GM18508 (cell line): ENCODE data around the gene ZNF208.
"Not testable (repeated sequence)": the region's sequence is repeated elsewhere in the genome, so short reads cannot be mapped to it uniquely, and the experiment has no call there.

Source experiments
- ATAC-seq: cut with Tn5 transposase; IDR thresholded peaks from one replicate; pipeline ENCODE4 v1.9.1; 2021; ENCODE audit warnings: moderate number of reproducible peaks; ENCODE audit not compliant: insufficient read depth, unreplicated experiment

ZNF208 gene

DNA sequence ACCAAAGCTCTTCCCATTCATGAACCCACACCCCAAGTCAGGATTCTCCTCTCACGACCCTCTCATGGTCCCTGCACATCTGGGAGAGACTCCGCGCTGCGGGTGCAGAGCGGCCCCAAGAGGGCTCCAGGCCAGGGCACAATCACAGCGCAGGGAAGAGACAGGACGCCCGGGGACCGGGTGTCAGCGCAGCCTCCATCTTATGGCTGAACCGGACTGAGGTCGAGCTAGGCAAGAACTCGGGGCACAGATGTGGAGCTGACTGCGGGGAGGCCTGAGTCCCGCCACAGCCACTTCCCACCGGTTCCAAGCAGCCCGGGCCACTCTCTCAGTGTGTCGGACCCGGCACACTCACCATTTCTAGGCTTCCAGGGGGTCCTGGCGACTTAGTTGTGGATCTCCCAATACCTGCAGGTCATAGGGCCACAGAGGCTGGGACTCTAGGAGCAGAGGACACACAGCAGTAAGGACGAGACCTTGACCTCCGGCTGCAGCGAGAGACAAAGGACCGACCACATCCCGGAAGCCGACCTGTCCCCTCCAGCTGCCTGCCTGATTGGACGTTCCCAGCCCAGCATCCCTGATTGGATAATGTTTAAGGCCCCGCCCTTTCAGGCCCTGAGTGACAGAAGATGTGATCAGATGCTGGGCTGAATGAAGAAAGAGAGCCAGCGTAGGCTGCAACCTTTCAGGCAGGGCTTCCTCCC, at the start of gene ZNF208:
Gene ZNF208, minus strand, starts transcription at position 507 of the 707 bp plus-strand sequence. Its CDS starts 149 bp downstream, at position 358.
- not testable (repeated sequence) for ATAC-seq

DNA sequence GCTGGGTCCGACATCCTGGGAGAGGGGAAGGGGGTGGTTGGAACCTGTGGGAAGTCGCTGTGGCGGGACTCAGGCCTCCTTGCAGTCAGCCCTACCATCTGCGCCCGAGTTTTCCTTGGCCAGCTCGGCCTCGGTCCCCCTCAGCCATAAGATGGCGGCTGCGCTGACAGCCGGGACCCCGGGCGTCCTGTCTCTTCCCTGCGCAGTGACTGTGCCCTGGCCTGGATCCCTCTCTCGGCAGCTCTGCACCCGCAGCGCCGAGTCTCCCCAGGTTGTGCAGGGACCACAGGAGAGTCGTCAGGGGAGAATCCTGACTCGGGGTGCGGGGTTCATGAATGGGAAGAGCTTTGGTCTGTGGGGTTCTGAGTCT, 41.9 kb upstream of the ZNF208 start:
- no peak for ATAC-seq

DNA sequence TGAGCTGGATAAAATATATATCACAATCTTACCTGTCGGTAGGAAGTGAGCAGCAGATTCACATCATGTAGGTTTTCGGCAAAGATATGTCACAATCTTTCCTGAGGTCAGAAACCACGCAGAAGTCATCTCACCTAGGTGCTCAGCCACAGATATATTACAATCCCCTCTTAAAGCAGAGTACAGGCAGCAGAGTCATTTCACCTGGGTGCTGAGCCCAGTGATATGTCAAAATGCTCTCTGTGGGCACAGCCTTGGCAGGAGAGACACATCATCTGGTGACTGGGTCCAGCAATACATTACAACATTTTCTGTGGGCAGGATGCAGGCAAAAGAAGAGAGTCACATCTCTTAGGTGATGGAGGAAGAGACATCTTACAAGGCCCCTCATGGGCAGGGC, 30.4 kb upstream of the ZNF208 start:
- ATAC-seq, result not testable (repeated sequence)

DNA sequence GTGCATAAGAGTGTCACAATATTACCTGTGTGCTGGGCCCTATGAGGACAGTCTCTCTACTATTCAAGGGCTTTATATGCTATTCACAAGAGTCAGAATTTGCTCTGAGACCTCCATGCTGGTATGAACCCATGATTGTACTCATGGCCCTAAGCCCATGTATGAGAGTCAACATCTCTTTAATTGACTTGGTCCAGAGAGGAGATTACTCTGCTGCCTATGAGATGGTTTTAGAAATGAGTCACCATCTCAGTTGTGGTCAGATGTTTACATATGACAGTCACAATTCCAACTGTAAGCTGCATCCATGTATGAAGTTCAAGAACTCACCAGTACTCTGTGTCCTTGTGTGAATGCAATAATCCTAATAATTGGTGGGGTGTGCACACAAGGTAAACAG, 19.9 kb upstream of the ZNF208 start:
- no peak for ATAC-seq

GRCh38 chr19:22026687-22027086, 15.9 kb upstream of the ZNF208 start:
- ATAC-seq, result no peak

DNA sequence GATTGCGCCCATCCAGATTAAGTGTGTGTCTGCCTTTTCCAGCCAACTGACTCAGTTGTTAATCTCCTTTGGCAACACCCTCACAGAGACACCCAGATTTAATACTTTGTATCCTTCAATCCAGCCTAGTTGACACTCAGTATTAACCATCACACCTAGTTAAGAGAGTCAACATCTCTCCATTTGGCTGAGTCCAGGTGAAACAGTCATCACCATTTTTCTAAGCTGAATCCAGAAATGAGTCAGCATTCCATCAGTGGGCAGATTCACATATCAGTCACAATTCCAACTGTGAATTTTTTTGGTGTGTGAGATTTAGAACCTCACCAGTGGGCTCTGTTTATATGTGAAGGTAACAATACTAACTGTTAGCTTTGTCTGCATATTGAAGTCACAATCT, 14.8 kb upstream of the ZNF208 start:
- ATAC-seq, result not testable (repeated sequence)

DNA sequence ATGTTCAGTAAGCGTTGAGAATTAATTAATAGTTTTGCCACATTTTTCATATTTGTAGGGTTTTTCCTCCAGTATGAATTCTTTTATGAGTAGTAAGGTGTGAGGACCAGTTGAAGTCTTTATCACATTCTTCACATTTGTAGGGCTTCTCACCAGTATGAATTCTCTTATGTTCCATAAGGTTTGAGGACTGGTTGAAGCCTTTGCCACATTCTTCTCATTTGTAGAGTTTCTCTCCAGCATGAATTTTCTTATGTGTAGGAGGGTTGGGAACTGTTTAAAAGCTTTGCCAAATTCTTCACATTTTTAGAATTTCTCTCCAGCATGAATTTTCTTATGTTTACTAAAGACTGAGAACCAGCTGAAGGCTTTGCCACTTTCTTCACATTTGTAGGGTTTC, 40.3 kb downstream of the ZNF208 start:
- ATAC-seq, result no peak

GRCh38 chr19:21947775-21948174, 63.0 kb downstream of the ZNF208 start:
- no peak for ATAC-seq

DNA sequence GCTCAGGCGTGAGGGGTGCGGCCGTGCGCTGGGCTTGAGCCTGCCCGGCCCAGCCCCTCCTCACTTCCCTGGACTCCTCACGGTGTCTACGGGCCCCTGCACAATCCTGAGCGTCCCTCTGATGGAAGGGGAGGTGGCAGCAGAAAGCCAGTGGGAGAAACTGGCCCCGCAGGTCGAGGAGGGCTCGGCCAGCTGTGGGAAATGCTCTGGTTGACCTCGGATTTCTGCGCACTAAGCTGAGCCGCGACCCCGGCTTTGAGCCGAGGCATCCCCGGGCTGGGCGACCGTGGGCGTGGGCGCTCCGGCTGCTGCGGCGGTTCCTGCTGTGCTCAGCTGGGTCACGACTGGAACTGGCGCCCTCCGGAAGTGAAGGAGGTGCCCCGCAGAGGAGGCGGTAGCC, 70.1 kb downstream of the ZNF208 start:
- ATAC-seq, result no peak

- ATAC-seq, result no peak
Measured at GRCh38 chr19:21934593-21934992, 76.2 kb downstream of the ZNF208 start.

DNA sequence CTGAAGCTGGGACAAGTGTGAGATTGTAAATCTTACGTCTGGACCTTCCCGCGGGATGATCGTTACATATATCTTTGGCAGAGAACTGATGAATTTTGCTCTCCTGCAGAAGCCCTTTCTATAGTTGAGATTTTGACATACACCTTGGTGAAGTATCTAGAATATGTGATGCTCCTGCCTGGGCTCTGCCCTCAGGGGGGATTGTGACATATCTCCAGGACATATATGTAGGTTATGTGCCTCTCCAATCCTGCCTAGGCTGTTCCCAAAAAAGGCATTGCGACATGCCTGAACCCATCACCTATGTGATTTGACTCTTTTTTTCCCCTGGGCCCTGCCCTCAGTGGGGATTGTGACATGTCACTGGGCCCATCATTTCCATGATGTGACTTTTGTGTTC, 76.6 kb downstream of the ZNF208 start:
- no peak for ATAC-seq

DNA sequence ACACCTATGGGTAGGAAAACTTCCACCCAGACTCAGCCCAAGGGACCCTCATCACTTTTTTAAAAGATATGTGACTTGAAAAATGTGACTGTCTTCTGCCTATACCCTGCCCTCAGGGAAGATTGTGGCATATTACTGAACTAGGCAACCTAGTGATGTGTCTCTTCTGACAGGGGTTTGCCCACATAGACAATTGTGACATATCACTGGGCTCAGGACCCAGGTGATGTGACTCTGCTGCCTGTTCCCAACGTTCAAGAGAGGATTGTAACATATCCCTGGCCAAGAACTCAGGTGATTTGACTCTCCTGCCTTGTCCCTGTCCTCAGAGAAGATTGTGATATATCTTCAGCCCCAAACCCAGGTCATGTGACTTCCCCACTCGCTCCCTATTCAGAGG, 88.5 kb downstream of the ZNF208 start:
- ATAC-seq, result no peak

GRCh38 chr19:21921691-21922180, 89.0 kb downstream of the ZNF208 start:
- ATAC-seq, result no peak

DNA sequence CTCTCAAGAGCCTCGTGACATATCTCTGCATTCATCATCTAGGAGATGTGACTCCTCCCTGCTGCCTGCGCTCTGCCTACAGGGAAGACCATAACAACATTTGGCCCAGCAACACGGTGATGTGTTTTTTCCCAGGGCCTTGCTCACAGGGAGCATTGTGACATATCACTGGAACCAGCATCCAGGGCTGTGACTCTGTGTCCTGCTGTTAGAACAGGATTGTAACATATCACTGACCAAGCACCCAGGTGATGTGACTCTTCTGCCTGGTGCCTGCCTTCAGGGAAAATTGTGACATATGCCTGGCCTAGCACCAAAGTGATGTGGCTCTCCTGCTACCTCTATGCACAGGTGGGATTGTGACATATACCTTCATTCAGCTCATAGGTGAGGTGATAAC, 95.3 kb downstream of the ZNF208 start:
- no peak for ATAC-seq

GRCh38 chr19:21912654-21913053, 98.1 kb downstream of the ZNF208 start:
- ATAC-seq, result no peak

DNA sequence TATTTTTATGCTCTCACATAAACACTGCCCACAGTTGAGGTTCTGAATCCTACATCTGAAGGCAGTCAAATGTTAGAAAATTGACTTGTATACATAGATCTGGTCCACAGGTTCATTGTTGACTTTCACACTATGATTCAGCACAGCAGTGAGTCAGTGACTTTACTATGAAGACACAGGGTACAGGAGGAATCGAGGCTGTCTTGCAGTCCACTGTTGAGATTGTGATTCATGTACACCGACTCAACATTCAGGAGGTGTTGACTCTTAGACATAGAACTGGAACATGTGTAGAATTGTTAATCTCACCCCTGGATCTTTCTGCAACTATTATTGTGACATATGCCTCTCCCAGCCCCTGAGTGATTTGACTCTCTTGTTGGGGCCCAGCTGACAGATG, 100.4 kb downstream of the ZNF208 start:
- no peak for ATAC-seq

DNA sequence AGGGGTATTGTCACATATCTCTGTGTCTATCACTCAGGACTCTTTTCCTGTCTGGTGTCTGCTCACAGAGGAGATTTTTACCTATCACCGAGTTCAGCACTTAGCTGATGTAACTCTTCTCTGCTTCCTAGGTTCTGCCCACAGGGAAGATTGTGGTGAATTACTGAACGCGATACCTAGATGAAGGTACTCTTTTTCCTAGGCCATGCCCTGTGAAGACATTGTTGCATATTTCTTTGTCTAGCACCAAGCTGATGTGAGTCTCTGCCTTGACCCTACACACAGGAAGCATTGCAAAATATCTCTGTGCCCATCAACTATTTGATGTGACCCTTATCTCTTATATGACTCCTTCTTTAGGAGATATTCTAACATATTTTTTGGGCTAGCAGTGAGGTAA, 102.7 kb downstream of the ZNF208 start:
- no peak for ATAC-seq

- ATAC-seq, result no peak
Measured at GRCh38 chr19:21907516-21907915, 103.2 kb downstream of the ZNF208 start.

DNA sequence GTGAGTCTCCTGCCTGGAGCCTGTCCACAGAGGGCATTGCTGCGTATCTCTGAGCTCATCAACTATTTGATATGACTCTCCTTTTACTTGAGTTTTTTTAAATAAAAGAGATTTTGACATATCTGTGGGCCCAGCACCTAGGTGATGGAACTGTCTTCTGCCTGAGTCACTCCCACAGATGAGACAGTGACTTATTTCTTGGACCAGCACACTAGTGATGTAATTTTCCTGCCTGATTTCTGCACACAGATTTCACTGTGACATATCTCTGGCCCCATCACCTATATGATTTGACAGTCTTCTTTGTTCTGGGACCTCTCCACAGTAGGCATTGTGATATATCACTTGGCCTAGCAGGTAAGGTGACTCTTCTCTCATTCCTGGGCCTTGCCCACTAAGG, 108.2 kb downstream of the ZNF208 start:
- ATAC-seq, result no peak

GRCh38 chr19:21901861-21902260, 108.9 kb downstream of the ZNF208 start:
- no peak for ATAC-seq

GRCh38 chr19:21900401-21900800, 110.3 kb downstream of the ZNF208 start:
- no peak for ATAC-seq

DNA sequence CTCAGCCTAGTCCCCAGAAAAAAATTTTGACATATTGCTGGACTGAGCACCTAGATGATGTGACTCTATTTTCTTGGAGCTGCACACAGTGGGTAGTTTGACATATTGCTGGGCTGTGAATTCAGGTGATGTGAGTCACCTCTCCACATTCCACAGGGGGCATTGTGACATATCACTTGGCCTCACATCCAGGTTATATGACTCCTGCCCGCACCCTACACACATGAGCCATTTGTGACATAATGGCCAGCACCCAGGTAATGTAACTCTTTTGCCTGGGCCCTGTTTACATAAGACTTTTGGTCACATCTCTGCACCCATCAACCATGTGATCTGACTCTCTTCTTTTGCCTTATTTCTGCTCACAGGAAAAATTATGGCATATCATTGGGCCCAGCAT, 119.7 kb downstream of the ZNF208 start:
- no peak for ATAC-seq
